Measurements from ENCODE around the gene IYD. TPM values are rescaled to one million over a fixed set of nuclear protein-coding genes. Genes with fewer than 3 reads are reported as not detected.

IYD gene
- total and polyA plus RNA-seq, 9 donors = not detected

DNA sequence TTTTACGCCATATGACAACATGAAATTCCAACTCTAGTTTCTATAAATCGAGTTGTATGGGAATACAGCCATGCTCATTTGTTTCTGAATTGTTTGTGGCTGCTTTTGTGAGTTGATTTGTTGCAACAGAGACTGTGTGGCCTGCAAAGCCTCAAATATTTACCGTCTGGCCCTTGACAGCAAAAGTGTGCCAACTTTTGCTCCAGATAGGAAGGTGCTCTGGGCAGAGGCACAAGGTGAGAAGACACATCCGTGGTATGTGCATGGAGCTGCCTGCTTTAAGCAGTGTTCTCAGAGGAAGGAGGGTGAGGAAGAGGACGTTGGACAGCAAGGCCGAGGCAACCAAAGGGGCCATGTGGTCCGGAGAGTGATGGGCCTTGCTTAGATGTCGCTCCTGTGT is 57.4 kb downstream of the IYD start:
- Histone ChIP-seq H3K4me1 (ENCODE audit: insufficient read depth) (no peaks in the 10 kb centered on the region), H3K36me3 (no peaks in the 10 kb centered on the region), H3K27me3 (no peaks in the 10 kb centered on the region), H3K4me3 (no peak overlapping the region), H3K27ac (no peak overlapping the region), H3K9me3 (no peaks in the 10 kb centered on the region)
- WGBS, 3 donors = 81 to 86% (median 82%) methylated on average over 8 of the region's 8 CpGs
- intact Hi-C loops (cut with DNase I) = no loop called here
- TF ChIP-seq POLR2A (IDR thresholded peaks at IDR 0.05) (no peak), EP300 (IDR thresholded peaks at IDR 0.05) (no peak)
- TF ChIP-seq, protein P1, sequence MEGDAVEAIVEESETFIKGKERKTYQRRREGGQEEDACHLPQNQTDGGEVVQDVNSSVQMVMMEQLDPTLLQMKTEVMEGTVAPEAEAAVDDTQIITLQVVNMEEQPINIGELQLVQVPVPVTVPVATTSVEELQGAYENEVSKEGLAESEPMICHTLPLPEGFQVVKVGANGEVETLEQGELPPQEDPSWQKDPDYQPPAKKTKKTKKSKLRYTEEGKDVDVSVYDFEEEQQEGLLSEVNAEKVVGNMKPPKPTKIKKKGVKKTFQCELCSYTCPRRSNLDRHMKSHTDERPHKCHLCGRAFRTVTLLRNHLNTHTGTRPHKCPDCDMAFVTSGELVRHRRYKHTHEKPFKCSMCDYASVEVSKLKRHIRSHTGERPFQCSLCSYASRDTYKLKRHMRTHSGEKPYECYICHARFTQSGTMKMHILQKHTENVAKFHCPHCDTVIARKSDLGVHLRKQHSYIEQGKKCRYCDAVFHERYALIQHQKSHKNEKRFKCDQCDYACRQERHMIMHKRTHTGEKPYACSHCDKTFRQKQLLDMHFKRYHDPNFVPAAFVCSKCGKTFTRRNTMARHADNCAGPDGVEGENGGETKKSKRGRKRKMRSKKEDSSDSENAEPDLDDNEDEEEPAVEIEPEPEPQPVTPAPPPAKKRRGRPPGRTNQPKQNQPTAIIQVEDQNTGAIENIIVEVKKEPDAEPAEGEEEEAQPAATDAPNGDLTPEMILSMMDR (IDR thresholded peaks at IDR 0.05) = no peak
- DNase-seq = no peak

DNA sequence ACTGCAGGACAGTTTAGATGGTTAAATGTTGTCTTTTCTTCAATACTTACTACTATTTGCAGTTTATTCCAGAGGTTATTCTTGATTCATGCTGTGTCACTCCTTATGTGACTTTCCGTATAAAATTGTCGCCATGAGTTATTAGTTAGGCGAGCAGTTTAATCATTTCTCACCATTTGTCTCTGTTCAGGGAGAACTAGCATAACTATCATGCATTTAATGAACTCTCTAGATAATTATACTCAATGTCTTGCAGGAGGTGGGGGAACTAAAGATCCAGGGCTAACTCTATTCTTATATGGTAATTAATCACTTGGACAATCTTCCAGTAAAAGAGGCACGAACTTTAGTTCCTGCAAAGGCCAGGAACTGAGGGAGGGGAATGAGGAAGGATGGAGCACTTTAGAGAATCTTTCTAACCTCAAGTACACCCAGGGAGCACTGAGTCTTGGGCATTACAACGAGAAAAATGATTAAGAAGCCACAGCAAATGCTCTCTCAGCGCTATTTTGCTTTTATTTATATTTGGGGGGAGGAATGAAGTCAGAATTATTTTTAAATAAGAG is 58.3 kb downstream of the IYD start:
- Histone ChIP-seq H3K27me3 (no peaks in the 10 kb centered on the region), H3K4me3 (no peak overlapping the region), H3K36me3 (no peaks in the 10 kb centered on the region), H3K4me1 (ENCODE audit: insufficient read depth) (no peaks in the 10 kb centered on the region), H3K9me3 (no peaks in the 10 kb centered on the region), H3K27ac (no peak overlapping the region)
- intact Hi-C loops (cut with DNase I) = no loop called here
- TF ChIP-seq, protein P1 (IDR thresholded peaks at IDR 0.05) = no peak
- TF ChIP-seq EP300 (IDR thresholded peaks at IDR 0.05) = no peak
- no peak for TF ChIP-seq POLR2A (IDR thresholded peaks at IDR 0.05)
- no peak for DNase-seq
- WGBS, 3 donors = 47 to 54% (median 50%) methylated on average over 6 of the region's 6 CpGs

DNA sequence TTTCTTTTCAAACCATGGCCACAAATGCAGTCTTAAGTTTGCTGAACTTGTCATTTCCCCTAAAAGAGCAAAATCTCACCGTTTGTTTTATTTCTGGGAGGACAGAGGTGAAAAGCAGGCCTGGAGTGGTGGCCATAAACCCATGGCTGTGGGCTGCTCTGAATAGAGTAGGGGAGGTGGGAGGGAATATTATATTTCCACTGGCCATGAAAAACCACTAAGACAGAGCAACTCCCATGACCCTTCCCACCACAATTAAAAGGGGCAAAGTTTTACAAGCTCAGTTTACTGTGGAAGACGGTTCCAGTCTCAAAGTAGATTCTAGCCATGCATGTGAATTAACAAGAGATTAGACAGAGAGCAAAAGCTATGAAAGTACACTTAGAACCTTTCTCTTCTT is 59.0 kb downstream of the IYD start:
- no peak for DNase-seq
- 38 to 47% (median 46%) methylated on average over 2 of the region's 2 CpGs for WGBS, 3 donors
- intact Hi-C loops (cut with DNase I) = no loop called here
- no peak overlapping the region for H3K27ac ChIP-seq
- H3K36me3 ChIP-seq = no peaks in the 10 kb centered on the region
- TF ChIP-seq EP300 (IDR thresholded peaks at IDR 0.05) (no peak), POLR2A (IDR thresholded peaks at IDR 0.05) (no peak)
- TF ChIP-seq, protein P1 (IDR thresholded peaks at IDR 0.05) = no peak
- no peaks in the 10 kb centered on the region for H3K27me3 ChIP-seq
- H3K4me1 ChIP-seq (ENCODE audit: insufficient read depth) = no peaks in the 10 kb centered on the region
- no peaks in the 10 kb centered on the region for H3K9me3 ChIP-seq
- H3K4me3 ChIP-seq = no peak overlapping the region

DNA sequence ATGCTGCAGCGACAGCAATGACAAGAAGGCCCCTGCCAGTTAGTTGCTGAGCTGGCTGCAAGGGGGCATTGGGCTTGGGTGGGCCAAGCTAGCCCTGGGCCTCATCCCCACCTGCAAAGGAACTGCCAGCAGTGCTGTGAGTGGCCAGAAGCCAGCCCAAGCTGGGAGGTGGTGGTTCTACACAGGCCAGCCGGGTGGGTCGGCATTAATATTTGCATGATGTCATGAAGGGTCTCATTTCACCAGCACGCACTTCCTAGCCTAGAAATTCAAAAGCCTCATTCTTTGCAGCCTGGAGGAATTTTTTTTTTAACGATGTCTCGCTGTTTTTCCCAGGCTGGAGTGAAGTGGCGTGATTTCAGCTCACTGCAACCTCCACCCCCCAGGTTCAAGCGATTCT is 62.0 kb downstream of the IYD start:
- no peak overlapping the region for H3K27ac ChIP-seq
- H3K4me1 ChIP-seq (ENCODE audit: insufficient read depth) = no peaks in the 10 kb centered on the region
- no peak for TF ChIP-seq POLR2A (IDR thresholded peaks at IDR 0.05)
- TF ChIP-seq, protein P1 (IDR thresholded peaks at IDR 0.05) = no peak
- TF ChIP-seq EP300 (IDR thresholded peaks at IDR 0.05) = no peak
- 91 to 98% (median 97%) methylated on average over 8 of the region's 8 CpGs for WGBS, 3 donors
- no peak for DNase-seq
- H3K36me3 ChIP-seq = no peaks in the 10 kb centered on the region
- no peaks in the 10 kb centered on the region for H3K27me3 ChIP-seq
- no peak overlapping the region for H3K4me3 ChIP-seq
- intact Hi-C loops (cut with DNase I) = no loop called here
- no peaks in the 10 kb centered on the region for H3K9me3 ChIP-seq

Measured in ovary (tissue), 9 donors.